HG03342 (cell line): ENCODE data around the gene STAT6.
"Not testable (repeated sequence)": the region's sequence is repeated elsewhere in the genome, so short reads cannot be mapped to it uniquely, and the experiment has no call there.

Experiments
- ATAC-seq: cut with Tn5 transposase; IDR thresholded peaks from one replicate; pipeline ENCODE4 v1.9.1; 2021; ENCODE audit warnings: mild to moderate bottlenecking, moderate library complexity; ENCODE audit not compliant: unreplicated experiment

The STAT6 gene

GRCh38 chr12:57055824-57056223 lies 55.3 kb downstream of the STAT6 start:
- ATAC-seq = no peak

- ATAC-seq = not testable (repeated sequence)
Measured at GRCh38 chr12:57053901-57054300, 57.3 kb downstream of the STAT6 start.

- not testable (repeated sequence) for ATAC-seq
Measured at GRCh38 chr12:57053146-57053545, 58.0 kb downstream of the STAT6 start.

GRCh38 chr12:57051011-57051410 lies 60.2 kb downstream of the STAT6 start:
- no peak for ATAC-seq

GRCh38 chr12:57049890-57050289 lies 61.3 kb downstream of the STAT6 start, which contains the start of gene MYO1A:
Gene MYO1A (minus strand): TSS chr12:57050129. CDS start chr12:57048323, 1,806 bp downstream.
- ATAC-seq = no peak

- no peak for ATAC-seq
Measured at GRCh38 chr12:57049119-57049446, 62.1 kb downstream of the STAT6 start.

GRCh38 chr12:57048423-57049118 lies 62.6 kb downstream of the STAT6 start:
- no peak for ATAC-seq

- no peak for ATAC-seq
Measured at GRCh38 chr12:57047981-57048380, 63.2 kb downstream of the STAT6 start.

GRCh38 chr12:57046947-57047890 lies 63.9 kb downstream of the STAT6 start:
- no peak for ATAC-seq

GRCh38 chr12:57046086-57046791 lies 64.9 kb downstream of the STAT6 start:
- no peak for ATAC-seq
